Measurements from ENCODE around the gene BICD1. TPM values are rescaled to one million over a fixed set of nuclear protein-coding genes. Genes with fewer than 3 reads are reported as not detected.

The BICD1 gene
- polyA plus RNA-seq, 2 of the 4 experiments (the other 2 are of a cell fraction): 13.0 to 24.3 TPM

GRCh38 chr12:32116897-32117296 lies 10.2 kb downstream of the BICD1 start:
- no peak for FAIRE-seq
- Histone ChIP-seq H3K4me1 (peaks cover 38% of the 10 kb centered on the region), H3K4me3 (no peak overlapping the region), H3K27ac (peak overlapping the region; percentile 64 to 74), H3K9me3 (no peaks in the 10 kb centered on the region), H3K4me2 (peak overlapping the region; percentile 77)
- ChIA-PET POLR2A (interaction anchor here (0.6 kb wide), 1 partner anchor 10 kb away, joined by 4 read pairs; the partner anchor contains the start of gene BICD1), CTCF (interaction anchor here (0.6 to 1.3 kb wide), 2 partner anchors 11 to 55 kb away, joined by 3 read pairs; no protein-coding TSS in a partner anchor)
- no peak for DNase-seq (ENCODE audit: low read depth in 1 of 2, low spot score in 1 of 2)
- 54% methylated on average over 3 of the region's 3 CpGs for WGBS (ENCODE audit: missing lambda C conversion rate)
- no peak for ATAC-seq
- TF ChIP-seq SREBF2 (IDR thresholded peaks at IDR 0.05): no peak
- TF ChIP-seq HMGXB4 (CRISPR knock-in tag; IDR thresholded peaks at IDR 0.05; ENCODE audit: borderline replicate concordance): no peak
- TF ChIP-seq KDM5A (IDR thresholded peaks at IDR 0.05): no peak
- no peak for TF ChIP-seq RAD21 (conservative IDR thresholded peaks at IDR 0.05 in 1 of 2, IDR thresholded peaks at IDR 0.05 in 1 of 2)
- no peak for TF ChIP-seq RFX5 (IDR thresholded peaks at IDR 0.05)
- TF ChIP-seq FOSL2 (IDR thresholded peaks at IDR 0.05): no peak
- TF ChIP-seq FOSL2 (CRISPR knock-in tag; IDR thresholded peaks at IDR 0.05): no peak
- no peak for TF ChIP-seq CTCF (IDR thresholded peaks at IDR 0.05)
- no peak for TF ChIP-seq ZSCAN20 (CRISPR knock-in tag; IDR thresholded peaks at IDR 0.05)
- no peak for TF ChIP-seq CBX8 (IDR thresholded peaks at IDR 0.05)
- TF ChIP-seq TFCP2L1 (CRISPR knock-in tag; IDR thresholded peaks at IDR 0.05): no peak

- DNase-seq (ENCODE audit: low read depth in 1 of 2, low spot score in 1 of 2) (no peak), FAIRE-seq (no peak), ATAC-seq (no peak)
- Histone ChIP-seq H3K27ac (peak overlapping the region; percentile 64 to 74; a peak in 3 of 6 replicates), H3K9me3 (no peaks in the 10 kb centered on the region), H3K4me2 (peak overlapping the region; percentile 77), H3K4me1 (peaks cover 38% of the 10 kb centered on the region), H3K4me3 (no peak overlapping the region)
- CTCF ChIA-PET: interaction anchor here (0.6 to 1.3 kb wide), 2 partner anchors 11 to 55 kb away, joined by 3 read pairs; no protein-coding TSS in a partner anchor
- no peak for TF ChIP-seq REST (IDR thresholded peaks at IDR 0.05)
- POLR2A ChIA-PET: interaction anchor here (0.6 kb wide), 1 partner anchor 10 kb away, joined by 4 read pairs; the partner anchor contains the start of gene BICD1
- 79% methylated on average over 3 of the region's 3 CpGs for WGBS (ENCODE audit: missing lambda C conversion rate)
Observed at GRCh38 chr12:32117316-32117715, 10.7 kb downstream of the BICD1 start.

- Histone ChIP-seq H3K9me3 (no peaks in the 10 kb centered on the region), H3K4me3 (no peak overlapping the region), H3K4me2 (no peak overlapping the region), H3K4me1 (peaks cover 38% of the 10 kb centered on the region), H3K27ac (peak overlapping the region in 1 of 2 experiments; percentile 7; a peak in 1 of 6 replicates)
- WGBS (ENCODE audit: missing lambda C conversion rate): 89% methylated on average over 5 of the region's 5 CpGs
- ChIA-PET CTCF (no interaction called here), POLR2A (no interaction called here)
- ATAC-seq (no peak), DNase-seq (ENCODE audit: low read depth in 1 of 2, low spot score in 1 of 2) (no peak), FAIRE-seq (no peak)
- TF ChIP-seq JUNB (IDR thresholded peaks at IDR 0.05) (no peak), CHD4 (IDR thresholded peaks at IDR 0.05; ENCODE audit: borderline replicate concordance) (no peak), HOXA7 (CRISPR knock-in tag; IDR thresholded peaks at IDR 0.05) (no peak), ZFP36 (IDR thresholded peaks at IDR 0.05; ENCODE audit: borderline replicate concordance, partially characterized antibody) (no peak), JUN (IDR thresholded peaks at IDR 0.05) (no peak), MAX (IDR thresholded peaks at IDR 0.05) (no peak), RAD21 (conservative IDR thresholded peaks at IDR 0.05 in 1 of 2, IDR thresholded peaks at IDR 0.05 in 1 of 2) (no peak)
Observed at GRCh38 chr12:32118806-32119205, 12.2 kb downstream of the BICD1 start.
